Muscle of leg (tissue), 11 donors: Measurements from ENCODE around the gene LSM4. TPM values are rescaled to one million over a fixed set of nuclear protein-coding genes. Genes with fewer than 3 reads are reported as not detected.

Source experiments
- DNase-seq: peaks from one replicate; pipeline ENCODE4 v3.0.0; 2013
- H3K27ac ChIP-seq: one replicate; pipeline ENCODE4 v1.5.1; 2013; ENCODE audit warnings: mild to moderate bottlenecking, low read length, control low read depth
- H3K27me3 ChIP-seq: one replicate; pipeline ENCODE4 v1.6.1; 2013; ENCODE audit warnings: low read length; ENCODE audit not compliant: control insufficient read depth, insufficient read depth
- H3K36me3 ChIP-seq: one replicate; pipeline ENCODE4 v1.6.1; 2013; ENCODE audit warnings: low read length; ENCODE audit not compliant: control insufficient read depth, insufficient read depth
- H3K4me1 ChIP-seq: one replicate; pipeline ENCODE4 v1.6.1; 2013; ENCODE audit warnings: low read length; ENCODE audit not compliant: control insufficient read depth, insufficient read depth
- H3K4me3 ChIP-seq: one replicate; pipeline ENCODE4 v1.5.1; 2013; ENCODE audit warnings: low read length, control low read depth
- H3K9me3 ChIP-seq: replicated peaks from 2 replicates; pipeline ENCODE4 v1.6.1; 2013; ENCODE audit warnings: low read depth, low read length; ENCODE audit not compliant: control insufficient read depth
- WGBS: methylation state at CpG from one replicate; pipeline ENCODE4 v1.1.5; 2013; ENCODE audit warnings: missing lambda C conversion rate; ENCODE audit not compliant: insufficient coverage; 5-methylcytosine and 5-hydroxymethylcytosine counted together
- polyA plus RNA-seq, 8 donors: library from polyadenylated mRNA; unstranded; fragments of 120-200 nt; gene quantifications; one replicate each; pipeline versions ENCODE4 v1.2.1 to v1.2.3, GENCODE V29; 2013; ENCODE audit warnings: inconsistent platforms in 1 of 8, low replicate concordance in 1 of 8; ENCODE audit not compliant: insufficient read length in 8 of 8, insufficient read depth in 1 of 8
- total RNA-seq: library from RNA; stranded (reverse); fragments of 120-200 nt; gene quantifications from one replicate; pipeline ENCODE4 v1.2.4, GENCODE V29; 2013

Gene LSM4
- total and polyA plus RNA-seq, 9 donors: 85.2 to 129 (median 93.2) TPM

GRCh38 chr19:18286973-18287635, 35.8 kb downstream of the LSM4 start:
- Histone ChIP-seq H3K4me1 (peaks cover 50% of the 10 kb centered on the region), H3K36me3 (no peaks in the 10 kb centered on the region), H3K9me3 (no peaks in the 10 kb centered on the region), H3K27ac (peak overlapping the region; percentile 16), H3K4me3 (no peak overlapping the region), H3K27me3 (no peaks in the 10 kb centered on the region)
- no peak for DNase-seq
- WGBS: 53% methylated on average over 16 of the region's 21 CpGs

DNA sequence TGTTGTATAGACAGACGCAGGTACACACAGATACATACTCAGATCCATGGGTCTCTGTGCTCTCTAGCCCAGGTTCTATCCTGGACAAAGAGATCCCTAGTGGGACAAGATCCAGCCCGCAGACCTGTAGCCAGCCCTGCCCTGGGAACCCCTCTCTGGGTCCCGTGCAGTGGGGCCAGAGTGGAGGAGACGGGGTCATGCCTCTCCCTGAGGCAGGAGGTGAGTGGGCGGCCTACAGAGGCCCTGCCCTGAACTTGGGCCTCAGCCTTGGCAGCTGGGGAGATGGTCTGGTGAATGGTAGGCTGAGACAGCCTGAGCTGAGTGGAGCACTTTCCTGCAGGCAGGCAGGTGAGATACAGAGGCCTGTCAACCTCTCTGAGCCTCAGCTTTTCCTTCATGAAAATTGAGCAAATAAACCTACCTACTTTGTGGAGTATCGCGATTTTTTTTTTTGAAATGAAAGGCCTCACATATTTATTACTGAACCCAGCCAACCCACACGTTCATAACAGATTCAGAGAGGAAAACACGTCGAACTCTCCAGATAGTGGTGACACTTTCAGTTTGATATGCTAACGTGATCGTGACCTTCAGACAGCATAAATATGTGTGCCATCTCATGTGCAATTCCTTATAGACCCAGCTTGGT, 38.0 kb downstream of the LSM4 start:
- peaks cover 35% of the 10 kb centered on the region for H3K4me1 ChIP-seq
- peak overlapping the region; percentile 15 for H3K27ac ChIP-seq
- no peaks in the 10 kb centered on the region for H3K9me3 ChIP-seq
- DNase-seq: no peak
- no peaks in the 10 kb centered on the region for H3K36me3 ChIP-seq
- no peaks in the 10 kb centered on the region for H3K27me3 ChIP-seq
- WGBS: 33% methylated on average over 8 of the region's 12 CpGs
- no peak overlapping the region for H3K4me3 ChIP-seq

GRCh38 chr19:18283338-18283737, 39.5 kb downstream of the LSM4 start:
- no peak overlapping the region for H3K4me3 ChIP-seq

GRCh38 chr19:18282788-18283141, 40.1 kb downstream of the LSM4 start:
- WGBS: 63% methylated on average over 4 of the region's 4 CpGs
- peaks cover 17% of the 10 kb centered on the region for H3K36me3 ChIP-seq

More at GRCh38 chr19:18283338-18283737, 39.5 kb downstream of the LSM4 start:
- no peaks in the 10 kb centered on the region for H3K9me3 ChIP-seq
- H3K27ac ChIP-seq: no peak overlapping the region
- peaks cover 12% of the 10 kb centered on the region for H3K36me3 ChIP-seq
- no peak for DNase-seq
- peaks cover 41% of the 10 kb centered on the region for H3K4me1 ChIP-seq
- no peaks in the 10 kb centered on the region for H3K27me3 ChIP-seq
- WGBS: 90% methylated on average over 4 of the region's 5 CpGs

DNA sequence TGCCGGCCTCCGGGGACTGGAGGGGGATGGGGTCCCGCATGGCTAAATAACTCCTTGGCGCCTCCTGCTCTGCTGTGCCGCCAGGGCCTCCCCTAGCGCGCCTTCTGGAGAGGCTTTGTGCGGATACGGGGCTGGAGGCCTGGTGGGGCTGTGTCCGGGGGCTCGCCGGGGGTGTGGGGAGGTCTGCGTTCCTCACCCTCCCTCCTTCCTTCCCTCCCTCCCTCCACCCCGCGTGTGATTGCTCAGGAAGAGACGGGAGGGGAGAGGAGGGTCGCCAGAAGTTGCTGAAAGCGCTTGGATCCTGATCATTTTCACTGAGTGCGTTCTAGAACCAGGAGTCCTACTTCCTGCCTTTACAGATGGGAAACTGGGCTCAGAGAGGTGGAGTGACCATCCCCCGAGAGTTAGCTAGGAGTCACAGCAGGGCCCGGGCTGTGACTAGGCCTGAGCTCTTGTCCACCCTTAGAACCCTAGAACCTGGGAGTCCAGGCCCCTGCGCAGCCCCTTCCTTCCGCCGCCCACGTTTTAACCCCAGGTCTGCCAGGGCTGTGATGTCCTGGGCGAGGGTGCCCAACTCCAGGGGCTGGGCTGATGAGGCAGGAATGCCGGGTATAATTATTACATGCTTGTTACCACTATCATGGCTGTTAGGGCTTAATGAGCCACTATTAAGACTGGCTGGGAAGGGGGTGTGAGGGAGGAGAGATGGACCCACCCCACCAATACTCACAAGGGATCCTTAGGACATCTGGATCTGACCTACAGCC, 40.7 kb downstream of the LSM4 start:
- Histone ChIP-seq H3K27ac (peak overlapping the region; percentile 100), H3K4me1 (peaks cover 38% of the 10 kb centered on the region), H3K36me3 (peaks cover 17% of the 10 kb centered on the region), H3K9me3 (no peaks in the 10 kb centered on the region), H3K27me3 (no peaks in the 10 kb centered on the region), H3K4me3 (peak overlapping the region; percentile 59)
- 0% methylated on average over 6 of the region's 27 CpGs for WGBS
- peak; percentile 97 for DNase-seq

More at GRCh38 chr19:18282788-18283141, 40.1 kb downstream of the LSM4 start:
- H3K27ac ChIP-seq: peak overlapping the region; percentile 100
- H3K4me1 ChIP-seq: peaks cover 41% of the 10 kb centered on the region
- H3K4me3 ChIP-seq: peak overlapping the region; percentile 59
- H3K9me3 ChIP-seq: no peaks in the 10 kb centered on the region
- H3K27me3 ChIP-seq: no peaks in the 10 kb centered on the region
- DNase-seq: peak; percentile 66

DNA sequence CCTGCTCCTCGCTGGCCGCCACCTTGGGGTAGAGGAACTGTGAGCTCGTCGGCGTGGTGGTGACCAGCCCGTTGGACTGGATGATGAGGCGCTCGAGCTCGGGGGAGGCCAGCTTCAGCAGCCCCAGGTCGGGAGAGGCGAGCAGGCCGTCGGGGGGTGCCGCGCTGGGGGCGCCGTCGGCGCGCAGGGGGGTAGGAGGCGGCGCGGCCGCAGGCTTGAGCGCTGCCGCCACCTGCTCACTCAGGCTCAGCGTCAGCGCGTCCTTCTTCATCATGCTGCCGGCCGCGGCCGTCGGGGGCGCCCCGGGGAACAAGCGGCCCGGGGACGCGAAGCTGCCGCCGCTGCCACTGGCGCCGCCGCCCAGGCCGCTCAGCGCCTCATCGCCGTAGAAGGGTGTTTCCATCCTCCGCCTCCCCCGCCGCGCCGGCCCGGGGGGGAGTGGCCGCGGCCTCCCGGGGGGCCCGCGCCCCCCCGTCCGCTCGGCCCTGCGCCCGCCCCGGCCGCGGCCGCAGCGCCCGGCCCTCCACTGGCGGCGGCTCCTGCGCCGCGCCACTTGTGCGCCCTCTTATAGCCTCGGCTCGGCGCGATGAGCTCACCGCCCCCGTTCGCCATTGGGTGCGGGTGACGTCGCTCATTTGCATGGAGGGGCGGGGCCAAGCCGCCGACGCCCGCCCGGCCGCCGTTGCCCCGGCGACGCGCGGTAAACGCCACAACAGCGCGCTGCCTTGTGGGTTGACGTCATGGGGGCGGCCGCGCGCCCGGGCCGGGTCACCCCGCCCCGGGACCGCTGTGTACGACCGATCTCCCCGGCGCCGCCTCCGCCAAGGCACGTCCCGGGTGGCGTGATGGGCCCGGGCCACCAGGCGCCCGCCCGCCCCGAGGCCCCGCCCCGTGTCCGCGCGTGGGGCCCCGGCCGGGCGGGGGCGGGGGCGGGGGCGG, 41.5 kb downstream of the LSM4 start, which contains the start of gene JUND:
JUND (minus strand) TSS at position 541 of the 939 bp plus-strand sequence; CDS start at position 403, 138 bp downstream.
- peak within 1 kb of the TSS; percentile 91 for H3K4me3 ChIP-seq
- H3K4me1 ChIP-seq: peaks cover 34% of the 10 kb centered on the region
- peak; percentile 99 for DNase-seq
- no peaks in the 10 kb centered on the region for H3K27me3 ChIP-seq
- under 1% methylated on average over 118 of the region's 138 CpGs for WGBS
- H3K9me3 ChIP-seq: no peaks in the 10 kb centered on the region
- H3K36me3 ChIP-seq: peaks cover 18% of the 10 kb centered on the region
- peak within 1 kb of the TSS; percentile 100 for H3K27ac ChIP-seq

GRCh38 chr19:18280247-18281081, 42.4 kb downstream of the LSM4 start:
- peak; percentile 88 for DNase-seq
- Histone ChIP-seq H3K9me3 (no peaks in the 10 kb centered on the region), H3K36me3 (peaks cover 27% of the 10 kb centered on the region), H3K27me3 (no peaks in the 10 kb centered on the region), H3K4me3 (peak overlapping the region; percentile 91), H3K27ac (peak overlapping the region; percentile 98), H3K4me1 (peaks cover 42% of the 10 kb centered on the region)
- under 1% methylated on average over 104 of the region's 111 CpGs for WGBS

GRCh38 chr19:18279516-18280246, 43.2 kb downstream of the LSM4 start:
- peak; percentile 98 for DNase-seq
- Histone ChIP-seq H3K4me3 (peak overlapping the region; percentile 91), H3K27me3 (no peaks in the 10 kb centered on the region), H3K9me3 (no peaks in the 10 kb centered on the region), H3K27ac (peak overlapping the region; percentile 98), H3K36me3 (peaks cover 28% of the 10 kb centered on the region), H3K4me1 (peaks cover 44% of the 10 kb centered on the region)
- WGBS: 1% methylated on average over 29 of the region's 55 CpGs
